NCI-H524 (cell line): Measurements from ENCODE around the gene IRF2.

Experiments used
- DNase-seq, 2 experiments: peaks; one replicate each; lab custom pipeline; 2025; lab: John Stamatoyannopoulos, UW

The IRF2 gene

GRCh38 chr4:184432127-184432922, 42.0 kb downstream of the IRF2 start:
- DNase-seq: no peak

- no peak for DNase-seq
Observed at GRCh38 chr4:184430163-184430562, 44.2 kb downstream of the IRF2 start.

GRCh38 chr4:184428787-184429186, 45.6 kb downstream of the IRF2 start:
- DNase-seq: no peak

GRCh38 chr4:184427687-184428086, 46.7 kb downstream of the IRF2 start:
- no peak for DNase-seq

- DNase-seq: no peak
Observed at GRCh38 chr4:184427093-184427492, 47.3 kb downstream of the IRF2 start.

GRCh38 chr4:184424993-184425758, 49.2 kb downstream of the IRF2 start:
- no peak for DNase-seq

GRCh38 chr4:184424279-184424678, 50.1 kb downstream of the IRF2 start:
- peak; percentile 16 to 66 for DNase-seq

- no peak for DNase-seq
Observed at GRCh38 chr4:184423003-184423686, 51.2 kb downstream of the IRF2 start.

- no peak for DNase-seq
Observed at GRCh38 chr4:184422378-184422777, 52.0 kb downstream of the IRF2 start.

GRCh38 chr4:184421533-184422155, 52.7 kb downstream of the IRF2 start:
- no peak for DNase-seq

GRCh38 chr4:184420881-184421416, 53.4 kb downstream of the IRF2 start:
- no peak for DNase-seq

GRCh38 chr4:184420402-184420801, 53.9 kb downstream of the IRF2 start:
- no peak for DNase-seq

- no peak for DNase-seq
Observed at GRCh38 chr4:184419976-184420375, 54.4 kb downstream of the IRF2 start.

GRCh38 chr4:184417802-184418511, 56.4 kb downstream of the IRF2 start:
- no peak for DNase-seq

GRCh38 chr4:184416913-184417734, 57.2 kb downstream of the IRF2 start:
- DNase-seq: no peak

- no peak for DNase-seq
Observed at GRCh38 chr4:184415071-184415470, 59.3 kb downstream of the IRF2 start.

- DNase-seq: no peak
Observed at GRCh38 chr4:184413261-184414046, 60.9 kb downstream of the IRF2 start.

GRCh38 chr4:184410748-184411147, 63.6 kb downstream of the IRF2 start:
- no peak for DNase-seq

- DNase-seq: no peak
Observed at GRCh38 chr4:184409911-184410692, 64.2 kb downstream of the IRF2 start.
